Measurements from ENCODE around the gene NKX6-2. TPM values are rescaled to one million over a fixed set of nuclear protein-coding genes. Genes with fewer than 3 reads are reported as not detected.
A peak's percentile ranks its signal among the peaks of the same experiment; 100 is the strongest.

Gene NKX6-2
- total RNA-seq, 4 donors from 2014 or later = 0.14 TPM; not detected in 3

GRCh38 chr10:132815168-132815857, 29.4 kb upstream of the NKX6-2 start:
- no peak for TF ChIP-seq CTCF (IDR thresholded peaks at IDR 0.05)
- no peak for TF ChIP-seq POLR2A (IDR thresholded peaks at IDR 0.05)
- Histone ChIP-seq H3K9me3 (no peaks in the 10 kb centered on the region), H3K36me3 (no peaks in the 10 kb centered on the region), H3K27me3 (peaks cover 0 to 3% of the 10 kb centered on the region in 2 donors), H3K27ac (no peak overlapping the region), H3K4me3 (no peak overlapping the region), H3K4me1 (no peaks in the 10 kb centered on the region)
- intact Hi-C loops (cut with DNase I; ENCODE audit: low total_unique reads) = no loop called here
- no peak for DNase-seq

GRCh38 chr10:132814469-132814856, 28.5 kb upstream of the NKX6-2 start:
- no peak overlapping the region for H3K4me3 ChIP-seq
- no peaks in the 10 kb centered on the region for H3K4me1 ChIP-seq
- no peak overlapping the region for H3K27ac ChIP-seq
- DNase-seq = no peak
- intact Hi-C loops (cut with DNase I; ENCODE audit: low total_unique reads) = no loop called here
- peaks cover 0 to 3% of the 10 kb centered on the region in 2 donors for H3K27me3 ChIP-seq
- no peak for TF ChIP-seq CTCF (IDR thresholded peaks at IDR 0.05)
- TF ChIP-seq POLR2A (IDR thresholded peaks at IDR 0.05) = no peak
- no peaks in the 10 kb centered on the region for H3K9me3 ChIP-seq
- H3K36me3 ChIP-seq = no peaks in the 10 kb centered on the region

GRCh38 chr10:132813560-132814468, 27.9 kb upstream of the NKX6-2 start:
- TF ChIP-seq POLR2A (IDR thresholded peaks at IDR 0.05) = no peak
- no peak for TF ChIP-seq CTCF (IDR thresholded peaks at IDR 0.05)
- H3K4me1 ChIP-seq = no peaks in the 10 kb centered on the region
- peaks cover 0 to 3% of the 10 kb centered on the region in 2 donors for H3K27me3 ChIP-seq
- no peaks in the 10 kb centered on the region for H3K36me3 ChIP-seq
- intact Hi-C loops (cut with DNase I; ENCODE audit: low total_unique reads) = no loop called here
- no peaks in the 10 kb centered on the region for H3K9me3 ChIP-seq
- no peak overlapping the region for H3K27ac ChIP-seq
- H3K4me3 ChIP-seq = no peak overlapping the region
- DNase-seq = peak in 1 of 2 donors; percentile 10

- no peaks in the 10 kb centered on the region for H3K9me3 ChIP-seq
- no peaks in the 10 kb centered on the region for H3K4me1 ChIP-seq
- TF ChIP-seq POLR2A (IDR thresholded peaks at IDR 0.05) = no peak
- no peak for TF ChIP-seq CTCF (IDR thresholded peaks at IDR 0.05)
- no peaks in the 10 kb centered on the region for H3K36me3 ChIP-seq
- H3K27me3 ChIP-seq = peaks cover 0 to 3% of the 10 kb centered on the region in 2 donors
- H3K27ac ChIP-seq = no peak overlapping the region
- no peak overlapping the region for H3K4me3 ChIP-seq
- intact Hi-C loops (cut with DNase I; ENCODE audit: low total_unique reads) = no loop called here
- no peak for DNase-seq
Observed at GRCh38 chr10:132813001-132813401, 27.1 kb upstream of the NKX6-2 start.

GRCh38 chr10:132812520-132812919, 26.6 kb upstream of the NKX6-2 start:
- H3K27me3 ChIP-seq = peaks cover 0 to 3% of the 10 kb centered on the region in 2 donors
- intact Hi-C loops (cut with DNase I; ENCODE audit: low total_unique reads) = no loop called here

More at GRCh38 chr10:132812520-132812919, 26.6 kb upstream of the NKX6-2 start:
- H3K9me3 ChIP-seq = no peaks in the 10 kb centered on the region
- H3K27ac ChIP-seq = no peak overlapping the region
- no peaks in the 10 kb centered on the region for H3K36me3 ChIP-seq
- no peak for DNase-seq
- TF ChIP-seq CTCF (IDR thresholded peaks at IDR 0.05) = no peak
- no peak for TF ChIP-seq POLR2A (IDR thresholded peaks at IDR 0.05)
- H3K4me1 ChIP-seq = no peaks in the 10 kb centered on the region
- no peak overlapping the region for H3K4me3 ChIP-seq

Measured in uterus (tissue), 4 donors.